Measurements from ENCODE around the gene PCSK6.

- TF ChIP-seq POLR2A (IDR thresholded peaks at IDR 0.05) = no peak
- no peak for TF ChIP-seq POLR2AphosphoS5 (IDR thresholded peaks at IDR 0.05)
Measured at GRCh38 chr15:101447168-101447533, 42.4 kb downstream of the PCSK6 start.

Data from gastroesophageal sphincter (tissue), 2 donors.